Hindlimb muscle (tissue), 1 donor: ENCODE measurements around the gene CCDC150. TPM values are rescaled to one million over a fixed set of nuclear protein-coding genes. Genes with fewer than 3 reads are reported as not detected.
"Not testable (repeated sequence)": the region's sequence is repeated elsewhere in the genome, so short reads cannot be mapped to it uniquely, and the experiment has no call there.

ENCODE experiments used
- DNase-seq: peaks from one replicate; pipeline ENCODE4 v3.0.0-alpha.2; 2013
- polyA plus RNA-seq: library from polyadenylated mRNA; unstranded; fragments of 120-200 nt; gene quantifications from one replicate; pipeline ENCODE4 v1.2.1, GENCODE V29; 2013; ENCODE audit not compliant: insufficient read length

Gene CCDC150
- polyA plus RNA-seq, 1 donor = 3.2 TPM

DNA sequence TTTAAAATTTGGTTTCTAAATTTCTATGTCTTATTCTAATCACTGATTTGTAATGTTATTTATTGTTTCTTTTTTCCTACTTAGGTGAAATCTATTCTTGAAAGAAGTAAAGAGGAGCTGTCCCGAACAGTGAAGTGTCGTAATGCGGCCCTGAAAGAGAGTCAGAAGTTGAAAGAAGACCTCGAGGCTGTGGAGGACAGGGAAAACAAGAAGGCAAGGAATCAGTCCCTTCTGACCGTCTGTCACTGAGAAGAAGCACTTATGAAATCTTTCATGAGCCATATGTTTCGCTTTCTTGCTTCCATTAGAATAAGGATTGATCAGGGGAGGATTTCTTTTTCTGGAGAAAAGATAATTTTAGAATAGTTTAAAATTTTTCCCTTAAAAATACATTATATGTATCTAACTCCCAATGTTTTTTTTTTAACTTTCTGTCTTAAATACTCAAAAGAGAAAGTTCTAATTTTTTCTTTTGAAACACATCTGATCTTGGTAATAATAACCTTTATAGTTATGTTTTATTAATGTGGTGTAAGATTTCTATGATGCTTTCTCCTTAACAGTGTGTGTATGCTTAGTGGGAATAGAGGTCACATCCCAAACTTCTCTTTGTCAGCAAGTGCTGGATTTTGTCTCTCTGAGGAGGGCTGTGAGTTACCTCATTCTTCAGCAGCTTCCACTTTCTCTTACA lies 79.0 kb downstream of the CCDC150 start:
- DNase-seq = no peak

DNA sequence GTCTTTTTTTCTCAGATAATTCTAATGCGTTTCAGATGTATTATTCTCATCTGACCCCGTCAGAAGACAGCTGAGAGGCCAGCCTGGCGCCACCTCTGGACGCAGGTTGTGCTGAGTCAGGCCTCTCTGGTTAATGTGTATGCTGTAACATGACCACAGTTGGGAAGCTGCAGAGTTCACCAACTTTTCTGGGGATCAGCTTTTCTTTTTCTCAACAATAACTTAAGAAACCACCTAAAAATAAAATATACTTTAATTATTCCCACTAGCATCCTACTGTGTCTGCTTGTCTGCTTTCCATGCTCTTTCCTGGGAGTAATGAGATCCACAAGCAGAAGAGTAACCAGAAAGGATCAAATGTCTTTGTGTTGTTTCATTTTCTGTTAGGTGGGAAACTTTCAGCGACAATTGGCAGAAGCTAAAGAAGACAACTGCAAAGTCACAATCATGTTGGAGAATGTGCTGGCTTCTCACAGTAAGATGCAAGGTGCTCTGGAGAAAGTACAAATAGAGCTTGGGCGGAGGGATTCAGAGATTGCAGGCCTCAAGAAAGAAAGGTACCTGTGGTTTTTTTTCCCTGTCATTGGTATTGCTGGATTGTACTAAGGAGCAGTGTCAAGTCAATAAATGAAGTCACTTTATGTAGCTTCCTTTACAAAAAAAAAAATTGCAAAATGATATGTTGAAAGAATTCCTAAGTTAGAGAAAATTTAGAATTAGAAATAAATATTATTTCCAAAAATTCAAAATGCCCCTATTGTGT lies 79.8 kb downstream of the CCDC150 start:
- peak; percentile 71 for DNase-seq

DNA sequence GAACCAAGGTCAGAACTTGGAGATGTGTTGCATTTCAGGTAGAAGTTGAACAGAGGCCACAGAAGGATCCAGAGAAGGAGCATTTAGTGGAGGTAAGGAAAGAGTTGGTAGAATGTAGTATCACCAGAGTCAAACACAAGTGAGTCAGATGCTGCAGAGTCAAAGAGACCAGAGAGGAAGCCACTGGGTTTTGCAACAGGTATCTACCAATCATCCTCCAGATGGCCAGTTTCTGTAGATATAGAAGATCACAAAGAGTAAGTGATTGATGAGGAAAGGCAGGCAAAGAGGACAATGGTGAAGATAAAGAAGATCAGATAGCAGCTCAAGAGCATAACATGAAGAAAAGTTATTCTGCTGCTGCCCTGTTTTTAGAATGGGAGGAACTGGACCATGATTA lies 84.1 kb downstream of the CCDC150 start:
- DNase-seq = no peak

DNA sequence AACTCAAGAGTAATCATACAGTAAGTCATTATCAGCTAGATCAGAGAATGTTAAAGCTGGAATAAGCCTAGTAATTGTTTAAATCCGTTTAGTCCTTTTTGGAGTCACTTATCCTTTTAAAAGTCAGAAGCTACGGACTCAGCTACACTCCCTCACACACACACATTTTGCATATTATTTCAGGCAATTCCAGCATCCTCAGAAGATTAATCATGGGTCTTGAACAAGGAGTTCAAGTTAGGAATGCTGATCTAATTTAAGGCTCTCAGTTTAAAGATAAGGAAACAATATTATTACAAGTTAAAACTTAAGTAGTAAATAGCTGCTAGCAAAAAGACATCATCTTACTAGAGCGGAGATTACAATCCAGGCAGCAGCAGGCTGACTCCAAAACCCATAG lies 85.7 kb downstream of the CCDC150 start:
- no peak for DNase-seq

DNA sequence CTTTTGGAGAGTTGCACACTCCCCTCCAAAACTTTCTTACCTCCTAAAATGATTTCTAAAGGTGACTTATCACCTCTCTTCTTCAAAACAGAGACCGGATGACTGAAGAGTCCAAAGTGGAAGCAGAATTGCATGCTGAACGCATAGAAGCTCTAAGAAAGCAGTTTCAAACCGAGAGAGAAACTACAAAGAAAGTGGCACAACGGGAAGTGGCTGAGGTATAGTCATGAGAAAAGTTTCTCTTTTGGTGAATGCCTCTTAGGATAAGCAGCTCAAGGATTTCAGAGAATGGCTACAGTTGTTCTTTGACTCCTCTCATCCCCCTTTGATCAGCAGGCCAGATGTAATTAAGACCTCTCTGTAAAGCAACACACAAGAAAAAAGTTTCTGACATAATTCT lies 86.4 kb downstream of the CCDC150 start:
- no peak for DNase-seq

DNA sequence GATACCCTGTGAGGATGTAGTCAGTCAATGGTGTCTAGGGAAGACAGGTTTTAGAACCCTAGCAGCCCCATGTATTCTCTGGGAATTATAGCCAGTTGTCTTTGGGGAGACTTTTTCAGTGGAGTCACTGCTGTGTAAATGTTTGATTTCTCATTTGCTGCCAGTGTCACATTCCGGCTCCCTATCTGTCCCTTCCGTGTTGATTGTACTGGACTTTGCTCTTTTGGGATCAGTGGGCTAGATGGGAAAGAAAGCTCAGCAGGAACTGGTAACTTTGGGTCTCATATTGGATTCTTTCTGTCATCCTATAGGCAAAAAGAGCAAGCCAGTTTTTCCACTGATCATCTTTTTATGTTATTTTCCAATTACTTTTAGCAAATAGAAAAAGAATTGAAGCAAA lies 89.9 kb downstream of the CCDC150 start:
- no peak for DNase-seq

DNA sequence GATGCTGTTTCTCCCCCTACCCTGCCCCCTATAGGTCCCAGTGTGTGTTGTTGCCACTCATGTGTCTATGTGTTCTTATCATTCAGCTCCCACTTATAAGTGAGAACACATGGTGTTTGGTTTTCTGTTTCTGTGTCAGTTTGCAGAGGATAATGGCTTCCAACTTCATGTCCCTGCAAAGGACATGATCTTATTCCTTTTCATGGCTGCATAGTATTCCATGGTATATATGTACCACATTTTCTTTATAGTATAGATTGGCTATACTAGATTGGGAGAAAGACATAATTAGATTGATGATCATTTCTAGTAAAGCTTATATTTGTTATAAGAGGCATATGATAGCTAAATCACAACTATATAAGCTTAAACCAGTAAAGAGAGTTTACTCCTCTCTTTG lies 97.1 kb downstream of the CCDC150 start:
- not testable (repeated sequence) for DNase-seq

DNA sequence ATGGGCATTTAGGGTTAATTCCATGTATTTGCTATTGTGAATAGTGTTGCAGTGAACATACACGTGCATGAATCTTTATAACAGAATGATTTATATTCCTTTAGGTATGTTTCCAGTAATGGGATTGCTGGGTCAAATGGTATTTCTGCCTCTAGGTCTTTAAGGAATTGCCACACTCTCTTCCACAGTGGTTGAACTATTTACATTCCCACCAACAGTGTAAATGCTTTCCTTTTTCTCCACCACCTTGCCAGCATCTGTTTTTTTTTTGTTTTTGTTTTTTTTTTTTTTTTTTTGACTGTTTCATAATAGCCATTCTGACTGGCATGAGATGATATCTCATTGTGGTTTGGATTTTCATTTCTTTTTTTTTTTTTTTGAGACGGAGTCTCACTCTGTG lies 97.5 kb downstream of the CCDC150 start:
- DNase-seq = no peak

DNA sequence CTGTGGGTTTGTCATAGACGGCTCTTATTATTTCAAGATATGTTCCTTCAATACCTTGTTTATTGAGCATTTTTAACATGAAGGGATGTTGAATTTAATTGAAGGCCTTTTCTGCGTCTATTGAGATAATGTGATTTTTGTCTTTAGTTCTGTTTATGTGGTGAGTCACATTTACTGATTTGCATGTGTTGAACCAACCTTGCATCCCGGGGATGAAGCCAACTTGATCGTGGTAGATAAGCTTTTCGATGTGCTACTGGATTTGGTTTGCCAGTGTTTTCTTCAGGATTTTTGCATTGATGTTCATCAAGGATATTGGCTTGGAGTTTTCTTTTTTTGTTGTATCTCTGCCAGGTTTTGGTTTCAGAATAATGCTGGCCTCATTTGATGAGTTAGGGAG lies 99.5 kb downstream of the CCDC150 start:
- no peak for DNase-seq

DNA sequence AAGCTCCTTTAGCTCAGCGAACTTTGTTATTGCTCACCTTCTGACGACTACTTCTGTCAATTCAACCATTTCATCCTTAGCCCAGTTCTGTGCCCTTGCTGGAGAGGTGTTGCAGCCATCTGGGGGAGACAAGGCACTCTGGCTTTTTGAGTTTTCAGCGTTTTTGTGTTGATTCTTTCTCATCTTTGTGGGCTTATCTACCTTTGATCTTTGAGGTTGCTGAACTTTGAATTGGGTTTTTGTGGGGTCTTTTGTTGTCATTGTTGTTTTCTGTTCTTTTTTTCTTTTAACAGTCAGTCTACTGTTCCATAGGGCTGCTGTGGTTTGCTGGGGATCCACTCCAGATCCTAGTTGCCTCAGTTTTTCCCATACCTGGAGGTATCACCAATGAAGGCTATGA lies 102.7 kb downstream of the CCDC150 start:
- DNase-seq = no peak

DNA sequence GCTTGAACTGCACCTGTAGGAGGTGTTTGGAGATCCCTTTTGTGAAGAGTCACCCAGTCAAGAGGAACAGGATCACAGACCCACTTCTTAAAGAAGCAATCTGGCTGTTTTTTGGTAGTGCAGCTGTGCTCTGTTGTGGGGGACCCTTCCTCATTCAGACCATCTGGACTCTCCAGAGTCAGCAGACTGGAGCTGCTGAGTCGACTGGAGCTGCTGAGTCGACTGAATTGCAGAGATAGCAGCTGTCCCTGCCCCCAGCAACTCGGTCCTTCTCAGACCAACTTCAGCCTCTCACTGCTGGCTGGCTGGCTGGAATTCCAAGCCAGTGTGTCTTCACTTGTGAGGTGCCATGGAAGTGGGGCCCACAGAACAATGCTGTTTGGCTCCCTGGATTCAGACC lies 103.2 kb downstream of the CCDC150 start:
- DNase-seq = no peak

DNA sequence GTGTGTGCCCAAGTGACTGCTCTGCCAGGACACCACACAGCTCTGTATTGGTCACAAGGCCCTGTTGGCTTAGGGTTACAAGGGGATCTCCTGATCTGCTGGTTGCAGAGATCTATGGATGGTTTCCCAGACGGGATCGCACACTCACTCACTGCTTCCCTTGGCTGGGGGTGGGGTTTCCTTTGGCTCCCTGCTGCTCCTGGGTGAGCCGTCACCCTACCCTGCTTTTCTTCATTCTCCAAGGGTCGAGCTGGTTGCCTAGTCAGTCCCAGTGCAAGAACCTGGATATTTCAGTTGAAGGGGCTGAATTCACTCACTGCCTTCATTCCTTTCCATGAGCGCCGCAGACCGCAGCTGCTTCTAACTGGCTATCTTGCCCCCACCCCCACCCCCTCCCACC lies 103.7 kb downstream of the CCDC150 start:
- no peak for DNase-seq

DNA sequence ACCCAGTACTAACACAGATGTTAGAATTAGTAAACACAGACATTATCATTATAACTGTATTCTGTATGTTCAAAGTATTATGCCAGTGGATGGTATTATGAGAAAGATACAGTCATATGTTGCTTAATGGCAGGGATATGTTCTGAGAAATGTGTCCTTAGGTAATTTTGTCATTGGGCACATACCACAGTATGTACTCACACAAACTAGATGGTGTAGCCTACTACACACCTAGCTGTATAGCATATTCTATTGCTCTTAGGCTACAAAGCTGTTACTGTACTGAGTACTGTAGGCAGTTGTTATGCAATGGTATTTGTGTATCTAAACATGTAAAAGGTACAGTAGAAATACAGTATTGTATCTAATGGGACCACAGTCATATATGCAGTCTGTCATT lies 106.2 kb downstream of the CCDC150 start:
- DNase-seq = no peak

DNA sequence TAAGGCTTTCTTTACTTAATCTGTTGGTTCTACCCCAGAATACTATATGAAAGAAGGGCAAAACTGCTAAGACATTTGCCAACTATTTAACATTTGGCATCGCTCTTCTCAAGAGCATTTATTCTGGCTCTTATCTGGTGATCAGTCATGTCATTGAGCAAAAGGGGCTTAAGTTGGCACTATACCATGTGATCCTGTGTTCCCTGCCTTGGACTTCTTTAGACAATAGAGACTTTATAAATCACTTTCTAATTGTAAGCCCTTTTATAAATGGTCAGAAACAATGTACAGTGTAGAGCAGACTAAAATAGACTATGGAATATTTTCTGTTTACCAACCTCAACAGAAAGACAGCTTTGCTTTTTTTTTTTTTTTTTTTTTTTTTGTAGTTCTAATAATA lies 107.9 kb downstream of the CCDC150 start:
- DNase-seq = no peak

DNA sequence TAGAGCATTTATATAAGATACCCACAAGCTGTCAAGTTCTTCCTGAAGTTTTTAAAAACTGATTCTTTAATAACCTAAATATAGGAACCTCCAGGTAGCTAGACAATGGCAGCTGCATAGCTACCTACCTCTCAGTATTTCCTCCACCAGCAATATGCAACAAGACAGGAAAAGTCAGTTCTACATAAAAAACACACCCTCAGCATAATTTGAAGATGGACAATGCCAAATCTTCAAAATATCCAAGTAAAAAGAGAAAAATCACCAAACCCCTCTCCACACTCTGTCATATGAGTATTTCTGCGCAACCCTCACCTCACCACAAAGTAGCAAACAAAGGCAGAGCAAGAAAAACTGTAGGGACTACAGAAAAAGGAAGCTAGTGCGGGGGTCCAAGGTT lies 108.6 kb downstream of the CCDC150 start:
- DNase-seq = no peak

DNA sequence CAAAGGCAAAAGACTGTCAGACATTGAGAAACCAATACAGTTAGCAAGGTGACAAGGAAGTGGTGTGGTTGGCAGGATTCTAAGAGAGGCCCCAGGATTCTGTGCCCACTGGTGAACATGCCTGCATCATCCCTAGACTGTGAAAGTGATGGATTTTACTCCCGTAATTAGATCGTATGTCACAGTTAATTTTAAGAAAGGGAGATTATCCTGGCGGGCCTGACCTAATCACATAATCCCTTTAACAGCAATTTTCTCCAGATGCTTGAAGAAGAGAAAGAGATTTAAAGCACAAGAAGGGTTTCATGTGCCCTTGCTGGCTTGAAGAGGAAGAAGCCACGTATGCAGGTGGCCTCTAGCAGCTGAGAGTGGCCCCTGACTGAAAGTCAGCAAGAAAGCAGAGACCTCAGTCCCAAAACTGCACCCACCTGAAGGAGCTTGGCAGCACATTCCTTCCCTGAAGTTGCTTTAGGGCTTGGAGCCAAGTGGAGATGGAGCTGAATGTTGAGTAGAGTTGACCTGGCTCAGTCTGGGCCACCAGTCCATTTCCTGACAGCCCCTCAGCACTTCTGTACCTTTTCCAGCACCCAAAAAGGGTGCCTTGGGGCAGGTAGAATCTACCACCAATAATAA lies 110.9 kb downstream of the CCDC150 start:
- no peak for DNase-seq

DNA sequence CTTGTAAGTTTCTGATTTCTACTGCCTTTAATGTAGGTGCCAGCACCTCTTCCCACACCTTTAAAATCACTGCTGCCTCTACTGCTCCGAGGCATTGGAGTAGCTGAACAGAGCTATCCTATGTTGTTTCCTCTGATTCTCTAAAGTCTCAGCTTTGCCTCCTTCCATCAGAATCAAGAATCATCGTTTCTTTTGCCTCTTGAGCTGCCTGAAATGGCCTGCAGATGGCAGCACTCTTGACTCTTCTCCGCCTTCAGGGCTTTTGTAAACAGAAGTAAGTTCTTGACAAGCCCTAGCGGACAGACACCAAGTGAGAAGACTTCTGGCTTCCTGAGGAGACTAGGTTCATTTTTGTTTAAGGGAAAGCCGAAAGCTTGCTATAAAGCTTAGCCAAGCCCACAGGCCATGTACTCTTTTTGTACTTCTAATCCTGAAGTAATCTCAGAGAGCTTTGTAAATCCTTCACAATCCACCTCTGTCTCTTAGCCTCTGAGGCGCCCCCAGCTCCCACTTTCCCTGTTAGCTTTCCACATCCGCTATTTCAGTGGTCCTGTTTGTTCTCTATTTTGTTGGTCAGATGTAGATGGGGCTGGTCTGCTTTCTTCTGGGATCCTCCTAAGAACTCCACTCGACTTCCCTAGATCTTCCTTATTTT lies 111.6 kb downstream of the CCDC150 start:
- peak; percentile 34 for DNase-seq

DNA sequence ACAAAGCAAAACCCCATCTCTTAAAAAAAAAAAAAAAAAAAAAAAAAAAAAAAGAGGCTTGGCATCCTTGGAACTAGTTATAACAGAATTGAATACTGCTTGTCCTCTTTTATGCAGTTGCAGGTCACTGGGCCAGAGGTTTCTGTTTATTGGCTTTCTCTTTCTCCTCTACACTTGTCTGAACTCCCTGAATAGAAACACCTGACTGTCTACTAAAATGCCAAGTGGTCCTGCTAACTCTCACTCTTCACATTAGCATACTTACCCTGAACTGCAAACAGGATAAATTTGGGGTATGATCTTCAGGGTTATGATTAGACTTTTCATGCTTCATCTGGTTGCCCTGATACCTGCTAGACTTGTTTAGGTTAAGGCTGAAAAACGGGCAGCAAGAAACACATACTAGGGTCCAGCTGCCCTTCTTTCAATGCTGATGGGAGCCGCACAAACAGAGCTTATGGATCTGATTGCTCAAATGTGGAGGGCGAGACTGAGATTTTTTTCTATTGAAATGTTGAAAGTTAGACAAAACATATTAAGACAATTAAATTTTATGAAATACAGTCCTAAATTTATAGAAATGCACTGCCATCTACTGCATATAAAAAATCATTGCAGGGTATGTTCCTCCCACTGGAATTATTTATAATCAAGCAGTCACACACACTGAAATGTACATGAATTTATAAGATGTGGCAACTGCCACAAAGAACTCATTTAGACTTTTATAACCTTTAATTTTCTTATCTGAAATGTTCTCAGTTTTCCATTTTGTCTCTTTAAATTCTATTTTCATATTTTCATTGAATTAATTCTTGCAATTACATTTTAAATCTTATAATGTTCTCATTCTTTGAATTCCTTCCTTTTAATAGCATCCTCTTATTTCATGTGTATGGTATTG lies 119.2 kb downstream of the CCDC150 start:
- DNase-seq = no peak

DNA sequence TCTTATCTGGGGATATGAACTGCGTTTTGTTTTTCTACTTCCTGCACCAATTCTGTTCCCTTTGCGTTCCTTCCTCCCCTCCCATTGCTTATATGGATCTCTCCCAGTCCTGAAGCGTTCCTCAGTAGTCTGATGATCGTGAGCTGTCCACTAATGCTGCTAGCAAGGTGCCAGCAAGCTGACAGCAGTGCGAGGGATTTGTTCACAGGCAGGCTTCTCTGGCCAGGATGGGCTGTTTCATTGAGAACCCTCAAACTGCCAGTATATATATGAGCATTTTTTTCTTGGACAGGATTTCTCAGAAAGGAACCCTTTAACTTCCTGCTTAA lies 119.8 kb downstream of the CCDC150 start:
- no peak for DNase-seq

DNA sequence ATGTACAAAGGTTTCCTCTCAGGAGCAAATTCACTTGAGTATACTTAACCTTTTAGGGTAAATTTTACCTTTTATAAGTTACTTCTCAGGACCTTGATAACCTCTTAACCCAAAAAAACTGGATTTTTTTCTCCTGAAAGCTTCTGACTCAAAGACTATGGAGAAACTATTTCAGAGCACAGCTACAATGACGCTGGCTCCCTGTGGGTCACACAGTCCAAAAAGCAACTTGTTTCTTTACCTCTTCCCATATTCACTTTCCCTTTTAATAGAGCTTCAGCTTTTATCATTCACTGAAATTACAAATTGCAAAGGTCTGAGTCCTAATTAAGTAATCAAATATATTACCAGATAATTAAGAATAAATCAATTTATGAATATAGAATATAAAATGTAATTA lies 127.6 kb downstream of the CCDC150 start:
- no peak for DNase-seq
